K562 (cell line): ENCODE results near the gene C2orf42. TPM values are rescaled to one million over a fixed set of nuclear protein-coding genes. Genes with fewer than 3 reads are reported as not detected.

Source experiments
- CBX8 ChIP-seq: fragments of 200-600 bp; sonication (generic); IDR thresholded peaks from 2 replicates; pipeline ENCODE4 v1.6.1; 2012; ENCODE audit warnings: borderline replicate concordance, mixed run types, low read depth, mild to moderate bottlenecking, moderate library complexity, mixed read lengths, low read length, control low read depth, inconsistent platforms; ENCODE audit not compliant: poor library complexity, severe bottlenecking; ENCODE audit errors: extremely low read depth
- CGGBP1 ChIP-seq: fragments of 250-450 bp; sonication (Bioruptor Pico); IDR thresholded peaks from 2 replicates; pipeline ENCODE4 v1.9.0; 2021; ENCODE audit warnings: mild to moderate bottlenecking
- CTCFL ChIP-seq: IDR thresholded peaks from 2 replicates; pipeline ENCODE4 v1.6.1; 2011; ENCODE audit warnings: borderline replicate concordance, low read depth, mild to moderate bottlenecking, moderate library complexity, low read length; ENCODE audit not compliant: insufficient read depth, poor library complexity, severe bottlenecking
- E2F1 ChIP-seq: sonication (generic); formaldehyde crosslinking; IDR thresholded peaks from 2 replicates; pipeline ENCODE4 v1.8.1; 2023; ENCODE audit warnings: mild to moderate bottlenecking, missing genetic modification reagents, moderate library complexity
- FOXK1 ChIP-seq: sonication (generic); formaldehyde crosslinking; IDR thresholded peaks from 2 replicates; pipeline ENCODE4 v1.8.0; 2022; ENCODE audit warnings: missing genetic modification reagents, mild to moderate bottlenecking, borderline replicate concordance
- FOXP4 ChIP-seq: sonication (generic); formaldehyde crosslinking; IDR thresholded peaks from 2 replicates; pipeline ENCODE4 v1.8.0; 2022; ENCODE audit warnings: mild to moderate bottlenecking, missing genetic modification reagents, borderline replicate concordance
- HMG20A ChIP-seq: fragments of 450-650 bp; formaldehyde crosslinking; conservative IDR thresholded peaks from 2 replicates; pipeline ENCODE4 v1.4.0; 2020; ENCODE audit warnings: mild to moderate bottlenecking, mixed read lengths
- IFI16 ChIP-seq: fragments of 250-450 bp; sonication (Bioruptor Pico); IDR thresholded peaks from 2 replicates; pipeline ENCODE4 v2.1.2; 2022; ENCODE audit warnings: mild to moderate bottlenecking, inconsistent platforms
- MCM5 ChIP-seq: fragments of 450-650 bp; IDR thresholded peaks from 2 replicates; pipeline ENCODE4 v1.6.1; 2016; ENCODE audit warnings: low read depth
- MTA1 ChIP-seq: fragments of 450-650 bp; IDR thresholded peaks from 2 replicates; pipeline ENCODE4 v1.6.1; 2017; ENCODE audit warnings: borderline replicate concordance
- PML ChIP-seq: IDR thresholded peaks from 2 replicates; pipeline ENCODE4 v1.6.1; 2012; ENCODE audit warnings: low read length, inconsistent platforms
- RBM22 ChIP-seq: fragments of 200-400 bp; formaldehyde crosslinking; IDR thresholded peaks from 2 replicates; pipeline ENCODE4 v1.6.1; 2018; ENCODE audit warnings: low read length, low read depth; ENCODE audit not compliant: poor library complexity, severe bottlenecking
- RCOR1 ChIP-seq, 2 experiments: IDR thresholded peaks; 2 replicates each; pipeline ENCODE4 v1.6.1; 2012; ENCODE audit warnings: low read depth in 2 of 2, low read length in 2 of 2, borderline replicate concordance in 1 of 2, improper control_type of control experiment in 1 of 2
- SMAD4 ChIP-seq: fragments of 250-450 bp; sonication (Bioruptor Pico); conservative IDR thresholded peaks from 2 replicates; pipeline ENCODE4 v1.8.0; 2021; ENCODE audit warnings: inconsistent platforms, mild to moderate bottlenecking, moderate library complexity
- SMARCA5 ChIP-seq: fragments of 450-650 bp; IDR thresholded peaks from 2 replicates; pipeline ENCODE4 v1.6.1; 2016
- SNIP1 ChIP-seq: fragments of 450-650 bp; IDR thresholded peaks from 2 replicates; pipeline ENCODE4 v1.7.1; 2017; ENCODE audit warnings: low read depth, mild to moderate bottlenecking
- STAG1 ChIP-seq: sonication (generic); formaldehyde crosslinking; IDR thresholded peaks from 2 replicates; pipeline ENCODE4 v1.5.0; 2020; ENCODE audit warnings: missing genetic modification reagents, borderline replicate concordance
- SUPT5H ChIP-seq: fragments of 450-650 bp; IDR thresholded peaks from 2 replicates; pipeline ENCODE4 v1.6.1; 2016
- TBL1XR1 ChIP-seq, 2 experiments: IDR thresholded peaks; 2 replicates each; pipeline ENCODE4 v1.6.1; 2012; ENCODE audit warnings: improper control_type of control experiment in 2 of 2, low read length in 2 of 2, mild to moderate bottlenecking in 1 of 2
- XRCC4 ChIP-seq: IDR thresholded peaks from one replicate; pipeline ENCODE4 v1.6.1; 2011; ENCODE audit not compliant: insufficient read depth, insufficient read length; ENCODE audit errors: extremely low read depth
- ZEB2 ChIP-seq: fragments of 450-650 bp; IDR thresholded peaks from 2 replicates; pipeline ENCODE4 v1.6.1; 2016
- ZKSCAN3 ChIP-seq: fragments of 250-450 bp; sonication (Bioruptor Pico); IDR thresholded peaks from 2 replicates; pipeline ENCODE4 v1.4.0; 2020
- ZNF444 ChIP-seq: fragments of 250-450 bp; sonication (Bioruptor Pico); IDR thresholded peaks from 2 replicates; pipeline ENCODE4 v1.4.0; 2020; ENCODE audit warnings: mild to moderate bottlenecking, moderate library complexity
- ZNF644 ChIP-seq: fragments of 200-800 bp; sonication (Bioruptor generic); IDR thresholded peaks from 2 replicates; pipeline ENCODE4 v1.6.1; 2016; ENCODE audit warnings: low read depth, missing genetic modification characterization, missing compliant biosample characterization
- polyA plus RNA-seq, 8 experiments: library from polyadenylated mRNA; depleted of rRNA in 4 of 8; stranded (reverse) in 5 of 8; unstranded in 3 of 8; fragments of >200 nt; fragmentation: Nextera tagmentation in 2 of 8; fragmentation: Illumina TruSeq in 1 of 8; extraction: Ambion mirVana in 2 of 8; extraction: Trizol in 1 of 8; gene quantifications; 2 replicates each; pipeline versions ENCODE4 v1.2.1 to v1.2.3, GENCODE V29; 2011 to 2014; ENCODE audit warnings: inconsistent platforms in 1 of 8, missing spikeins in 1 of 8
- total RNA-seq, 7 experiments: library from RNA; depleted of rRNA in 6 of 7; stranded (reverse); fragments of >200 nt in 6 of 7; fragmentation: Illumina TruSeq in 2 of 7; extraction: Trizol in 2 of 7; gene quantifications; 2 replicates each; pipeline versions ENCODE4 v1.2.1 to v1.2.3, GENCODE V29; 2011 to 2021; ENCODE audit warnings: low replicate concordance in 1 of 7

Gene C2orf42
- total and polyA plus RNA-seq, 9 of the 15 experiments (the other 6 are each of a cell fraction or from before 2014, with no cell fraction given): 4.6 to 10.9 (median 7.5) TPM

- TF ChIP-seq SNIP1 (no peak), MTA1 (no peak), CTCFL (no peak), STAG1 (CRISPR knock-in tag) (no peak), RBM22 (no peak), FOXK1 (CRISPR knock-in tag) (no peak), HMG20A (no peak), SMAD4 (CRISPR knock-in tag) (no peak), ZNF644 (tag) (no peak), RCOR1 (IDR thresholded peaks at IDR 0.05; ENCODE audit: borderline replicate concordance in 1 of 2, low read depth in 2 of 2, low read length in 2 of 2) (no peak), PML (no peak), CGGBP1 (CRISPR knock-in tag) (no peak), SUPT5H (no peak), IFI16 (CRISPR knock-in tag) (no peak), SMARCA5 (no peak), FOXP4 (no peak), TBL1XR1 (IDR thresholded peaks at IDR 0.05; ENCODE audit: low read length in 2 of 2) (no peak), ZKSCAN3 (0 out of 2 replicates have a peak, but pooled peaks have one; percentile 35), MCM5 (no peak), ZNF444 (CRISPR knock-in tag) (no peak), CBX8 (no peak), E2F1 (no peak), ZEB2 (no peak), XRCC4 (no peak)
These were observed 49.5 kb downstream of the C2orf42 start (continued) for GRCh38 chr2:70141212-70141901.
